ENCODE data around the gene SYNE2. TPM values are rescaled to one million over a fixed set of nuclear protein-coding genes. Genes with fewer than 3 reads are reported as not detected.
"Not testable (repeated sequence)": the region's sequence is repeated elsewhere in the genome, so short reads cannot be mapped to it uniquely, and the experiment has no call there.

The SYNE2 gene
- 10 to 100 TPM; 48.5 to 76.2 TPM for polyA plus RNA-seq

- Histone ChIP-seq H3K9me3 (ENCODE audit: control insufficient read depth in 2 of 2, insufficient read depth in 1 of 2, low read depth in 1 of 2, low read length in 1 of 2) (no peaks in the 10 kb centered on the region), H3K36me3 (ENCODE audit: control insufficient read depth in 2 of 2, insufficient read depth in 2 of 2, low read length in 1 of 2) (no peaks in the 10 kb centered on the region), H3K4me1 (ENCODE audit: control insufficient read depth in 2 of 2, insufficient read depth in 2 of 2, low read length in 1 of 2) (peaks cover 0 to 2% of the 10 kb centered on the region in 2 donors), H3K27me3 (ENCODE audit: control insufficient read depth in 1 of 2, insufficient read depth in 2 of 2, low read length in 2 of 2) (no peaks in the 10 kb centered on the region), H3K4me3 (ENCODE audit: low read depth in 1 of 2, low read length in 2 of 2) (peak within 1 kb of the TSS; percentile 81 to 93), H3K27ac (ENCODE audit: low read depth in 2 of 2, low read length in 1 of 2) (peak within 1 kb of the TSS; percentile 87 to 93)
- WGBS, 2 donors: 0% methylated on average over 107 to 124 of the region's 124 CpGs
Measured at GRCh38 chr14:63852817-63853731, at the start of gene SYNE2. TSS of gene SYNE2 (plus strand) at chr14:63853004. CDS start at chr14:63909149, 56,145 bp downstream.

DNA sequence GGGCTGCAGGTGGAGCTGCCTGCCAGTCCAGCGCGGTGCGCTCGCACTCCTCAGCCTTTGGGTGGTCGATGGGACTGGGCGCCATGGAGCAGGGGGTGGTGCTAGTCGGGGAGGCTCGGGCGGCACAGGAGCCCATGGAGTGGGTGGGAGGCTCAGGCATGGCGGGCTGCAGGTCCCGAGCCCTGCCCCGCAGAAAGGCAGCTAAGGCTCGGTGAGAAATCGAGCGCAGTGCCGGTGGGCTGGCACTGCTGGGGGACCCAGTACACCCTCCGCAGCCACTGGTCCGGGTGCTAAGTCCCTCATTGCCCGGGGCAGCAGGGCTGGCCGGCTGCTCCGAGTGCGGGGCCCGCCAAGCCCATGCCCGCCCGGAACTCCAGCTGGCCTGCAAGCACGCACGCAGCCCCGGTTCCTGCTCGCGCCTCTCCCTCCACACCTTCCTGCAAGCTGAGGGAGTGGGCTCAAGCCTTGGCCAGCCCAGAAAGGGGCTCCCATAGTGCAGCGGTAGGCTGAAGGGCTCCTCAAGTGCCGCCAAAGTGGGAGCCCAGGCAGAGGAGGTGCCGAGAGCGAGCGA lies 49.5 kb upstream of the SYNE2 start:
- WGBS, 2 donors: 94 to 96% methylated on average over 23 to 35 of the region's 35 CpGs
- not testable (repeated sequence) for H3K27ac ChIP-seq (ENCODE audit: low read depth in 2 of 2, low read length in 1 of 2); H3K9me3 ChIP-seq (ENCODE audit: control insufficient read depth in 2 of 2, insufficient read depth in 1 of 2, low read depth in 1 of 2, low read length in 1 of 2); H3K4me1 ChIP-seq (ENCODE audit: control insufficient read depth in 2 of 2, insufficient read depth in 2 of 2, low read length in 1 of 2); H3K27me3 ChIP-seq (ENCODE audit: control insufficient read depth in 1 of 2, insufficient read depth in 2 of 2, low read length in 2 of 2); H3K36me3 ChIP-seq (ENCODE audit: control insufficient read depth in 2 of 2, insufficient read depth in 2 of 2, low read length in 1 of 2); H3K4me3 ChIP-seq (ENCODE audit: low read depth in 1 of 2, low read length in 2 of 2)

DNA sequence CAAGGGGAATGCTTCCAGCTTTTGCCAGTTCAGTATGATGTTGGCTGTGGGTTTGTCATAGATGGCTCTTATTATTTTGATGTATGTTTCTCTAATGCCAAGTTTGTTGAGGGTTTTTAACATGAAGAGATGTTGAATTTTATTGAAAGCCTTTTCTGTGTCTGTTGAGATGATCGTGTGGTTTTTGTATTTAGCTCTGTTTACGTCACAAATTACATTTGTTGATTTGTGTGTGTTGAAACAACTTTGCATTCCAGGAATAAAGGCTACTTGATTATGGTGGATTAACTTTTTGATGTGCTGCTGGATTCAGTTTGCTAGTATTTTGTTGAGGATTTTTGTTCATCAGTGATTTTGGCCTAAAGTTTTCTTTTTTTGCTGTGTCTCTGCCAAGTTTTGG lies 46.7 kb upstream of the SYNE2 start:
- H3K4me3 ChIP-seq (ENCODE audit: low read depth in 1 of 2, low read length in 2 of 2); H3K27me3 ChIP-seq (ENCODE audit: control insufficient read depth in 1 of 2, insufficient read depth in 2 of 2, low read length in 2 of 2); H3K27ac ChIP-seq (ENCODE audit: low read depth in 2 of 2, low read length in 1 of 2); H3K9me3 ChIP-seq (ENCODE audit: control insufficient read depth in 2 of 2, insufficient read depth in 1 of 2, low read depth in 1 of 2, low read length in 1 of 2); H3K36me3 ChIP-seq (ENCODE audit: control insufficient read depth in 2 of 2, insufficient read depth in 2 of 2, low read length in 1 of 2); H3K4me1 ChIP-seq (ENCODE audit: control insufficient read depth in 2 of 2, insufficient read depth in 2 of 2, low read length in 1 of 2): not testable (repeated sequence)
- WGBS, 2 donors: 70 to 81% methylated on average over 2 of the region's 2 CpGs

DNA sequence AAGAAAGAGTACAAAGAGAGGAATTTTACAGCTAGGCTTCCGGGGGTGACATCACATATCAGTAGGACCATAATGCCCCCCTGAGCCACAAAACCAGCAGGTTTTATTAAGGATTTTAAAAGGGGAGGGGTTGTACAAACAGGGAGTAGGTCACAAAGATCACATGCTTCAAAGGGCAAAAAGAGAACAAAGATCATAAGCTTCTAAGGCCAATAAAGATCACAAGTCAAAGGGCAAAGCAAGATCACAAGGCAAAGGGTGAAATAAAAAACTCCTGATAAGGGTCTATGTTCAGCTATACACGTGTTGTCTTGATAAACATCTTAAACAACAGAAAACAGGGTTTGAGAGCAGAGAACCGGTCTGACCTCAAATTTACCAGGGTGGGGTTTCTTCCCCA lies 41.1 kb upstream of the SYNE2 start:
- H3K27ac ChIP-seq (ENCODE audit: low read depth in 2 of 2, low read length in 1 of 2): not testable (repeated sequence)

DNA sequence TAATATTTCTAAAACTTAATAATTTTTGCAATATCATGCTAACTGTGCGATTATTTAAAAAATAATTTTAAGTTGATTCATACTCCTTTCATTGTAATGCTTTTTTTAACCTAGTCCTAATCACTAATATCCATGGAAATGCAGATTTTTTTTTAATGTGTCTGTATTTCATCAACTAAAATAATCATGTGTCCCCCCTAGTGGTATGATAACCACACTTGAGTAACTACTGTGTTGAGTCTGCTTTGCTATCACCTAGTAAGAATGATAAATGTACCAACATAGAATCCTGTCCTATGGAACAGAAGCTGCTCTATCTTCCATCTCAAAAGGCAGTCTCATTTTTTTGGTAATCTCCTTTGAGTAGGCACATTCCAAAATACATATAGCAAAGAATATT lies 19.1 kb upstream of the SYNE2 start:
- no peak overlapping the region for H3K27ac ChIP-seq (ENCODE audit: low read depth in 2 of 2, low read length in 1 of 2)
- no peaks in the 10 kb centered on the region for H3K9me3 ChIP-seq (ENCODE audit: control insufficient read depth in 2 of 2, insufficient read depth in 1 of 2, low read depth in 1 of 2, low read length in 1 of 2)
- H3K36me3 ChIP-seq (ENCODE audit: control insufficient read depth in 2 of 2, insufficient read depth in 2 of 2, low read length in 1 of 2): no peaks in the 10 kb centered on the region
- no peaks in the 10 kb centered on the region for H3K27me3 ChIP-seq (ENCODE audit: control insufficient read depth in 1 of 2, insufficient read depth in 2 of 2, low read length in 2 of 2)
- no peak overlapping the region for H3K4me3 ChIP-seq (ENCODE audit: low read depth in 1 of 2, low read length in 2 of 2)
- 96 to 97% methylated on average over 1 of the region's 1 CpG for WGBS, 2 donors
- no peaks in the 10 kb centered on the region for H3K4me1 ChIP-seq (ENCODE audit: control insufficient read depth in 2 of 2, insufficient read depth in 2 of 2, low read length in 1 of 2)

More for the DNA sequence above, 41.1 kb upstream of the SYNE2 start:
- not testable (repeated sequence) for H3K4me3 ChIP-seq (ENCODE audit: low read depth in 1 of 2, low read length in 2 of 2); H3K9me3 ChIP-seq (ENCODE audit: control insufficient read depth in 2 of 2, insufficient read depth in 1 of 2, low read depth in 1 of 2, low read length in 1 of 2); H3K27me3 ChIP-seq (ENCODE audit: control insufficient read depth in 1 of 2, insufficient read depth in 2 of 2, low read length in 2 of 2); H3K4me1 ChIP-seq (ENCODE audit: control insufficient read depth in 2 of 2, insufficient read depth in 2 of 2, low read length in 1 of 2); H3K36me3 ChIP-seq (ENCODE audit: control insufficient read depth in 2 of 2, insufficient read depth in 2 of 2, low read length in 1 of 2)
- 79 to 83% methylated on average over 3 of the region's 3 CpGs for WGBS, 2 donors

DNA sequence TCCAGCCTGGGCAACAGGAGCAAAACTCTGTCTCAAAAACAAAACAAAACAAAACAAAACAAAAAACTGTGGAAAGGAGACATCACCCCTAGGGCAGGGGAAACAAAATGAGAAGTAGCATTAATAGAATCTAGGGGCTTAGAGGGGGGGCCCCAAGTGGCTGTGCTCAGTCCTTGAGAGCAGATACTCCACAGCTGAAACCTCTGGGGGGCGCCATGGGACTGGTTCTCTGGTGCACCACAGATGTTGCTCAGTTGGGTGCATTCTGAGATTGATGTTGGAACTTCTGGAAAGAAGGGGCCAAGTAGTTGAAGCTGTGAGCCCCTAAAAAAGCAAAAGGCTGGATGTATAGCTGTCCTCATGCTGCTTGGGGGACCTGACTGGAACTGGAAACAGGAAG lies 11.8 kb upstream of the SYNE2 start:
- no peaks in the 10 kb centered on the region for H3K27me3 ChIP-seq (ENCODE audit: control insufficient read depth in 1 of 2, insufficient read depth in 2 of 2, low read length in 2 of 2)
- H3K27ac ChIP-seq (ENCODE audit: low read depth in 2 of 2, low read length in 1 of 2): no peak overlapping the region
- no peaks in the 10 kb centered on the region for H3K4me1 ChIP-seq (ENCODE audit: control insufficient read depth in 2 of 2, insufficient read depth in 2 of 2, low read length in 1 of 2)
- H3K9me3 ChIP-seq (ENCODE audit: control insufficient read depth in 2 of 2, insufficient read depth in 1 of 2, low read depth in 1 of 2, low read length in 1 of 2): peaks cover 0 to 3% of the 10 kb centered on the region in 2 donors
- H3K36me3 ChIP-seq (ENCODE audit: control insufficient read depth in 2 of 2, insufficient read depth in 2 of 2, low read length in 1 of 2): no peaks in the 10 kb centered on the region
- H3K4me3 ChIP-seq (ENCODE audit: low read depth in 1 of 2, low read length in 2 of 2): no peak overlapping the region
- 33 to 50% methylated on average over 1 of the region's 1 CpG for WGBS, 2 donors

GRCh38 chr14:63843796-63844195 lies 9.0 kb upstream of the SYNE2 start:
- H3K9me3 ChIP-seq (ENCODE audit: control insufficient read depth in 2 of 2, insufficient read depth in 1 of 2, low read depth in 1 of 2, low read length in 1 of 2): peaks cover 0 to 3% of the 10 kb centered on the region in 2 donors
- no peaks in the 10 kb centered on the region for H3K4me1 ChIP-seq (ENCODE audit: control insufficient read depth in 2 of 2, insufficient read depth in 2 of 2, low read length in 1 of 2)
- 91 to 93% methylated on average over 3 of the region's 3 CpGs for WGBS, 2 donors
- H3K27me3 ChIP-seq (ENCODE audit: control insufficient read depth in 1 of 2, insufficient read depth in 2 of 2, low read length in 2 of 2): no peaks in the 10 kb centered on the region
- no peak overlapping the region for H3K4me3 ChIP-seq (ENCODE audit: low read depth in 1 of 2, low read length in 2 of 2)
- no peaks in the 10 kb centered on the region for H3K36me3 ChIP-seq (ENCODE audit: control insufficient read depth in 2 of 2, insufficient read depth in 2 of 2, low read length in 1 of 2)
- H3K27ac ChIP-seq (ENCODE audit: low read depth in 2 of 2, low read length in 1 of 2): no peak overlapping the region

DNA sequence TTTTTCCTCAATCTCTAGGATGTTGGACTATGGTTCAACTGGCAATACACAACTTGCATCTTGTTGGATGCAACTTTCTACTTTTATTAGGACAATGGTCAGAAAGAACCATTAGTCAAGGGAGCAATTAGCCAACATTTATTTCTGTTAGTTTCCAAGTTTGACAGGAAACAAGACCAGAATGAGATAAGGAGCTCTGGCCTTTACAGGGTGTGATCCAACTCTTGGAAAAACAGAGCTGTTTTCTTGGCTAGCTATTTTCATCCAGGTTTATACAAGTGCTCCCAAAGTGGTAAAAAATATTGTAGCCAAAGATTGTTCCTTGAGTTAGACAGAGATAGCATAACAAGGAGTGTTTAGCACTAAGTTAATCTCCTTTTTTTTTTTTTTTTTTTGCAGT lies 3.9 kb upstream of the SYNE2 start:
- H3K9me3 ChIP-seq (ENCODE audit: control insufficient read depth in 2 of 2, insufficient read depth in 1 of 2, low read depth in 1 of 2, low read length in 1 of 2): no peaks in the 10 kb centered on the region
- no peaks in the 10 kb centered on the region for H3K27me3 ChIP-seq (ENCODE audit: control insufficient read depth in 1 of 2, insufficient read depth in 2 of 2, low read length in 2 of 2)
- no peak overlapping the region for H3K27ac ChIP-seq (ENCODE audit: low read depth in 2 of 2, low read length in 1 of 2)
- no peaks in the 10 kb centered on the region for H3K36me3 ChIP-seq (ENCODE audit: control insufficient read depth in 2 of 2, insufficient read depth in 2 of 2, low read length in 1 of 2)
- no peak overlapping the region for H3K4me3 ChIP-seq (ENCODE audit: low read depth in 1 of 2, low read length in 2 of 2)
- H3K4me1 ChIP-seq (ENCODE audit: control insufficient read depth in 2 of 2, insufficient read depth in 2 of 2, low read length in 1 of 2): no peaks in the 10 kb centered on the region

- peak overlapping the region; percentile 81 to 93 for H3K4me3 ChIP-seq (ENCODE audit: low read depth in 1 of 2, low read length in 2 of 2)
- H3K9me3 ChIP-seq (ENCODE audit: control insufficient read depth in 2 of 2, insufficient read depth in 1 of 2, low read depth in 1 of 2, low read length in 1 of 2): no peaks in the 10 kb centered on the region
- H3K36me3 ChIP-seq (ENCODE audit: control insufficient read depth in 2 of 2, insufficient read depth in 2 of 2, low read length in 1 of 2): no peaks in the 10 kb centered on the region
- peaks cover 0 to 2% of the 10 kb centered on the region in 2 donors for H3K4me1 ChIP-seq (ENCODE audit: control insufficient read depth in 2 of 2, insufficient read depth in 2 of 2, low read length in 1 of 2)
- 14 to 16% methylated on average over 18 of the region's 18 CpGs for WGBS, 2 donors
- H3K27me3 ChIP-seq (ENCODE audit: control insufficient read depth in 1 of 2, insufficient read depth in 2 of 2, low read length in 2 of 2): no peaks in the 10 kb centered on the region
- H3K27ac ChIP-seq (ENCODE audit: low read depth in 2 of 2, low read length in 1 of 2): peak overlapping the region; percentile 87 to 93
Measured at GRCh38 chr14:63852271-63852816, 460 bp upstream of the SYNE2 start.
